GM21381 (cell line): Measurements from ENCODE around the gene LIMCH1.
"Not testable (repeated sequence)": the region's sequence is repeated elsewhere in the genome, so short reads cannot be mapped to it uniquely, and the experiment has no call there.

Experiments
- ATAC-seq: cut with Tn5 transposase; IDR thresholded peaks from one replicate; pipeline ENCODE4 v1.9.1; 2021; ENCODE audit warnings: mild to moderate bottlenecking, moderate library complexity; ENCODE audit not compliant: unreplicated experiment

The LIMCH1 gene

GRCh38 chr4:41638866-41639265 lies 100.9 kb downstream of the LIMCH1 start:
- no peak for ATAC-seq

- ATAC-seq, result no peak
These were observed 101.3 kb downstream of the LIMCH1 start for GRCh38 chr4:41639291-41639690.

GRCh38 chr4:41640906-41641305 lies 102.9 kb downstream of the LIMCH1 start:
- ATAC-seq, result no peak

- not testable (repeated sequence) for ATAC-seq
These were observed 104.8 kb downstream of the LIMCH1 start for GRCh38 chr4:41642746-41643145.

GRCh38 chr4:41643331-41643730 lies 105.4 kb downstream of the LIMCH1 start:
- ATAC-seq, result no peak

- ATAC-seq, result no peak
These were observed 106.4 kb downstream of the LIMCH1 start for GRCh38 chr4:41644288-41644914.

GRCh38 chr4:41644915-41645295 lies 106.9 kb downstream of the LIMCH1 start:
- no peak for ATAC-seq

GRCh38 chr4:41645728-41646390 lies 107.9 kb downstream of the LIMCH1 start:
- ATAC-seq, result no peak

GRCh38 chr4:41646862-41647261 lies 108.9 kb downstream of the LIMCH1 start:
- ATAC-seq, result no peak

- no peak for ATAC-seq
These were observed 109.4 kb downstream of the LIMCH1 start for GRCh38 chr4:41647383-41647782.

GRCh38 chr4:41651150-41651549 lies 113.2 kb downstream of the LIMCH1 start:
- ATAC-seq, result not testable (repeated sequence)

- ATAC-seq, result no peak
These were observed 115.0 kb downstream of the LIMCH1 start for GRCh38 chr4:41652971-41653370.

- ATAC-seq, result no peak
These were observed 115.6 kb downstream of the LIMCH1 start for GRCh38 chr4:41653523-41653922.

GRCh38 chr4:41655177-41655576 lies 117.2 kb downstream of the LIMCH1 start:
- no peak for ATAC-seq

GRCh38 chr4:41656106-41656505 lies 118.1 kb downstream of the LIMCH1 start:
- ATAC-seq, result no peak

- ATAC-seq, result no peak
These were observed 118.9 kb downstream of the LIMCH1 start for GRCh38 chr4:41656572-41657520.

GRCh38 chr4:41657561-41657960 lies 119.6 kb downstream of the LIMCH1 start:
- ATAC-seq, result no peak

- no peak for ATAC-seq
These were observed 120.2 kb downstream of the LIMCH1 start for GRCh38 chr4:41658163-41658562.

GRCh38 chr4:41660352-41660751 lies 122.4 kb downstream of the LIMCH1 start:
- no peak for ATAC-seq

- ATAC-seq, result no peak
These were observed 123.6 kb downstream of the LIMCH1 start for GRCh38 chr4:41661442-41662076.

- ATAC-seq, result no peak
These were observed 127.8 kb downstream of the LIMCH1 start for GRCh38 chr4:41665636-41666207.
